Neural progenitor cell (in vitro differentiated cells): Measurements from ENCODE around the gene CCNJ. TPM values are rescaled to one million over a fixed set of nuclear protein-coding genes. Genes with fewer than 3 reads are reported as not detected.

ENCODE experiments used
- DNase-seq: peaks from one replicate; pipeline ENCODE4 v3.0.0-alpha.2; 2016; ENCODE audit warnings: low spot score
- H2AFZ ChIP-seq: fragments of 200-600 bp; sonication (generic); replicated peaks from 2 replicates; pipeline ENCODE4 v1.6.1; 2016; ENCODE audit warnings: antibody characterized with exemption
- H3F3A ChIP-seq: fragments of 200-600 bp; sonication (generic); 2 replicates; pipeline ENCODE4 v1.6.1; 2016; ENCODE audit warnings: antibody characterized with exemption, low read depth
- H3K27ac ChIP-seq: fragments of 200-600 bp; sonication (generic); 2 replicates; pipeline ENCODE4 v1.5.1; 2016; ENCODE audit warnings: mild to moderate bottlenecking
- H3K27me3 ChIP-seq: fragments of 200-600 bp; sonication (generic); 2 replicates; pipeline ENCODE4 v1.6.1; 2016; ENCODE audit warnings: mild to moderate bottlenecking, moderate library complexity
- H3K36me3 ChIP-seq: fragments of 200-600 bp; sonication (generic); 2 replicates; pipeline ENCODE4 v1.5.1; 2016
- H3K4me1 ChIP-seq: fragments of 200-600 bp; sonication (generic); 2 replicates; pipeline ENCODE4 v1.6.1; 2016; ENCODE audit warnings: mixed run types
- H3K4me2 ChIP-seq: fragments of 200-600 bp; sonication (generic); 2 replicates; pipeline ENCODE4 v1.6.1; 2016
- H3K4me3 ChIP-seq: fragments of 200-600 bp; sonication (generic); 2 replicates; pipeline ENCODE4 v1.5.1; 2016
- H3K79me2 ChIP-seq: fragments of 200-600 bp; sonication (generic); 2 replicates; pipeline ENCODE4 v1.6.1; 2016; ENCODE audit warnings: low read depth
- H3K9ac ChIP-seq: fragments of 200-600 bp; sonication (generic); 2 replicates; pipeline ENCODE4 v1.6.1; 2016
- H3K9me3 ChIP-seq: fragments of 200-600 bp; sonication (generic); 2 replicates; pipeline ENCODE4 v1.5.1; 2016; ENCODE audit warnings: low read depth
- H4K20me1 ChIP-seq: fragments of 200-600 bp; sonication (generic); 2 replicates; pipeline ENCODE4 v1.6.1; 2016; ENCODE audit warnings: low read depth
- H3K27ac Mint-ChIP-seq: 3 replicates; pipeline ENCODE4 v1.8.0; 2021; ENCODE audit warnings: mixed read lengths
- H3K27me3 Mint-ChIP-seq: 2 replicates; pipeline ENCODE4 v1.8.0; 2022; ENCODE audit warnings: low read depth, mild to moderate bottlenecking, inconsistent platforms, moderate library complexity, mixed read lengths; ENCODE audit not compliant: insufficient read depth
- H3K36me3 Mint-ChIP-seq: 3 replicates; pipeline ENCODE4 v1.8.0; 2021; ENCODE audit warnings: mixed read lengths
- H3K4me1 Mint-ChIP-seq: 3 replicates; pipeline ENCODE4 v1.8.0; 2021; ENCODE audit warnings: mixed read lengths
- H3K4me3 Mint-ChIP-seq: 3 replicates; pipeline ENCODE4 v1.8.0; 2021; ENCODE audit warnings: mild to moderate bottlenecking, moderate library complexity, mixed read lengths
- H3K9me3 Mint-ChIP-seq: 3 replicates; pipeline ENCODE4 v1.8.0; 2020; ENCODE audit warnings: mixed read lengths
- CTCF ChIP-seq: fragments of 200-600 bp; sonication (generic); IDR thresholded peaks from 2 replicates; pipeline ENCODE4 v1.5.1; 2017; ENCODE audit warnings: antibody characterized with exemption, mild to moderate bottlenecking
- EZH2 ChIP-seq: fragments of 200-600 bp; sonication (generic); IDR thresholded peaks from 2 replicates; pipeline ENCODE4 v1.6.1; 2017; ENCODE audit warnings: antibody characterized with exemption, mild to moderate bottlenecking, moderate library complexity
- EZH2phosphoT487 ChIP-seq: fragments of 200-600 bp; sonication (generic); IDR thresholded peaks from 2 replicates; pipeline ENCODE4 v1.6.1; 2017; ENCODE audit warnings: antibody characterized with exemption
- total RNA-seq: library from RNA; depleted of rRNA; stranded (reverse); fragments of >200 nt; gene quantifications from 2 replicates; pipeline ENCODE4 v1.2.3, GENCODE V29; 2015; ENCODE audit warnings: low replicate concordance

CCNJ gene
- total RNA-seq, 1 donor from 2014 or later = 43.4 TPM

- Histone ChIP-seq H3K79me2 (no peaks in the 10 kb centered on the region), H3K27ac (no peak overlapping the region), H3F3A (no peaks in the 10 kb centered on the region), H3K9ac (no peak overlapping the region), H2AFZ (no peak overlapping the region), H3K4me3 (no peak overlapping the region), H3K4me2 (no peak overlapping the region), H3K9me3 (no peaks in the 10 kb centered on the region), H3K27me3 (no peaks in the 10 kb centered on the region), H4K20me1 (no peaks in the 10 kb centered on the region), H3K36me3 (no peaks in the 10 kb centered on the region), H3K4me1 (no peaks in the 10 kb centered on the region)
- Mint-ChIP-seq H3K4me3 (no peak overlapping the region), H3K27me3 (peaks cover 2% of the 10 kb centered on the region), H3K4me1 (no peaks in the 10 kb centered on the region), H3K27ac (no peak overlapping the region), H3K36me3 (no peaks in the 10 kb centered on the region), H3K9me3 (no peaks in the 10 kb centered on the region)
- DNase-seq = no peak
- TF ChIP-seq EZH2phosphoT487 (no peak), CTCF (no peak), EZH2 (no peak)
Observed at GRCh38 chr10:96021332-96021731, 22.1 kb upstream of the CCNJ start.

GRCh38 chr10:96022739-96023138 is 20.6 kb upstream of the CCNJ start:
- H3K36me3 Mint-ChIP-seq = no peaks in the 10 kb centered on the region
- Histone ChIP-seq H3K4me1 (no peaks in the 10 kb centered on the region), H3K79me2 (no peaks in the 10 kb centered on the region), H3K4me2 (no peak overlapping the region), H2AFZ (no peak overlapping the region), H4K20me1 (no peaks in the 10 kb centered on the region), H3K4me3 (no peak overlapping the region), H3K9ac (no peak overlapping the region), H3F3A (no peaks in the 10 kb centered on the region), H3K9me3 (no peaks in the 10 kb centered on the region), H3K27ac (no peak overlapping the region), H3K36me3 (no peaks in the 10 kb centered on the region), H3K27me3 (no peaks in the 10 kb centered on the region)
- H3K4me1 Mint-ChIP-seq = no peaks in the 10 kb centered on the region
- H3K27me3 Mint-ChIP-seq = peaks cover 2% of the 10 kb centered on the region
- no peak for DNase-seq
- no peak overlapping the region for H3K4me3 Mint-ChIP-seq
- no peaks in the 10 kb centered on the region for H3K9me3 Mint-ChIP-seq
- no peak overlapping the region for H3K27ac Mint-ChIP-seq
- TF ChIP-seq EZH2 (no peak), EZH2phosphoT487 (no peak), CTCF (no peak)

GRCh38 chr10:96023168-96023567 is 20.2 kb upstream of the CCNJ start:
- DNase-seq = no peak
- Mint-ChIP-seq H3K27me3 (peaks cover 2% of the 10 kb centered on the region), H3K4me1 (no peaks in the 10 kb centered on the region), H3K36me3 (no peaks in the 10 kb centered on the region), H3K9me3 (no peaks in the 10 kb centered on the region), H3K4me3 (no peak overlapping the region), H3K27ac (no peak overlapping the region)
- Histone ChIP-seq H3K4me3 (no peak overlapping the region), H3K79me2 (no peaks in the 10 kb centered on the region), H3K4me2 (no peak overlapping the region), H3K27me3 (no peaks in the 10 kb centered on the region), H3K36me3 (no peaks in the 10 kb centered on the region), H2AFZ (no peak overlapping the region), H3K9ac (no peak overlapping the region), H3F3A (no peaks in the 10 kb centered on the region), H3K27ac (no peak overlapping the region), H3K9me3 (no peaks in the 10 kb centered on the region), H3K4me1 (no peaks in the 10 kb centered on the region), H4K20me1 (no peaks in the 10 kb centered on the region)
- TF ChIP-seq CTCF (no peak), EZH2phosphoT487 (no peak), EZH2 (no peak)

- Mint-ChIP-seq H3K36me3 (no peaks in the 10 kb centered on the region), H3K27ac (no peak overlapping the region), H3K9me3 (no peaks in the 10 kb centered on the region), H3K4me1 (no peaks in the 10 kb centered on the region), H3K4me3 (no peak overlapping the region), H3K27me3 (peaks cover 2% of the 10 kb centered on the region)
- no peaks in the 10 kb centered on the region for H3K9me3 ChIP-seq
- no peak overlapping the region for H3K27ac ChIP-seq
- H4K20me1 ChIP-seq = no peaks in the 10 kb centered on the region
- DNase-seq = peak; percentile 37
- H3K4me3 ChIP-seq = no peak overlapping the region
- H3K36me3 ChIP-seq = no peaks in the 10 kb centered on the region
- H3K4me2 ChIP-seq = no peak overlapping the region
- peak overlapping the region; percentile 9 for H2AFZ ChIP-seq
- H3K9ac ChIP-seq = no peak overlapping the region
- H3K79me2 ChIP-seq = no peaks in the 10 kb centered on the region
- no peaks in the 10 kb centered on the region for H3F3A ChIP-seq
- no peaks in the 10 kb centered on the region for H3K27me3 ChIP-seq
- H3K4me1 ChIP-seq = no peaks in the 10 kb centered on the region
- TF ChIP-seq EZH2 (no peak), CTCF (peak; percentile 34), EZH2phosphoT487 (no peak)
Observed at GRCh38 chr10:96025566-96025965, 17.8 kb upstream of the CCNJ start.
